NCI-H1105 (cell line): ENCODE measurements around the gene FRRS1L.
"Not testable (repeated sequence)": the region's sequence is repeated elsewhere in the genome, so short reads cannot be mapped to it uniquely, and the experiment has no call there.

Experiments used
- DNase-seq: peaks from one replicate; lab custom pipeline; 2025; lab: John Stamatoyannopoulos, UW

Gene FRRS1L

GRCh38 chr9:109129470-109130197 lies 37.4 kb downstream of the FRRS1L start:
- no peak for DNase-seq

- not testable (repeated sequence) for DNase-seq
These were observed 40.4 kb downstream of the FRRS1L start for GRCh38 chr9:109126671-109127070.

GRCh38 chr9:109124121-109124520 lies 42.9 kb downstream of the FRRS1L start:
- no peak for DNase-seq

GRCh38 chr9:109122726-109123621 lies 44.1 kb downstream of the FRRS1L start:
- no peak for DNase-seq

- no peak for DNase-seq
These were observed 45.7 kb downstream of the FRRS1L start for GRCh38 chr9:109121232-109121796.

GRCh38 chr9:109120204-109120789 lies 46.8 kb downstream of the FRRS1L start:
- no peak for DNase-seq

- DNase-seq: peak; percentile 96
These were observed 47.4 kb downstream of the FRRS1L start, which contains the start of gene TMEM245 for GRCh38 chr9:109119439-109120203. Gene TMEM245 (minus strand): TSS chr9:109119947. CDS start chr9:109119913, 34 bp downstream.

GRCh38 chr9:109118808-109119438 lies 48.1 kb downstream of the FRRS1L start:
- DNase-seq: no peak

GRCh38 chr9:109117856-109118807 lies 48.9 kb downstream of the FRRS1L start:
- no peak for DNase-seq

- no peak for DNase-seq
These were observed 51.0 kb downstream of the FRRS1L start for GRCh38 chr9:109115931-109116526.

GRCh38 chr9:109114670-109115069 lies 52.4 kb downstream of the FRRS1L start:
- no peak for DNase-seq

- DNase-seq: no peak
These were observed 53.0 kb downstream of the FRRS1L start for GRCh38 chr9:109113892-109114609.

- DNase-seq: no peak
These were observed 53.8 kb downstream of the FRRS1L start for GRCh38 chr9:109113254-109113653.

- no peak for DNase-seq
These were observed 56.6 kb downstream of the FRRS1L start for GRCh38 chr9:109110329-109111021.

GRCh38 chr9:109109967-109110328 lies 57.1 kb downstream of the FRRS1L start:
- DNase-seq: no peak

- DNase-seq: no peak
These were observed 58.7 kb downstream of the FRRS1L start for GRCh38 chr9:109108318-109108717.

GRCh38 chr9:109107402-109108240 lies 59.4 kb downstream of the FRRS1L start:
- DNase-seq: no peak
